DOHH2 (cell line): ENCODE results near the gene MEF2B.

Experiments
- CTCF ChIP-seq: fragments of 200-600 bp; sonication (generic); IDR thresholded peaks from one replicate; pipeline ENCODE4 v1.5.1; 2014; ENCODE audit warnings: antibody characterized with exemption, mild to moderate bottlenecking, low read depth, low read length; ENCODE audit not compliant: poor library complexity, severe bottlenecking
- EZH2phosphoT487 ChIP-seq: fragments of 200-600 bp; sonication (generic); IDR thresholded peaks from 2 replicates; pipeline ENCODE4 v1.6.1; 2017; ENCODE audit warnings: borderline replicate concordance, mild to moderate bottlenecking, antibody characterized with exemption, low read length, moderate library complexity, mixed read lengths

DNA sequence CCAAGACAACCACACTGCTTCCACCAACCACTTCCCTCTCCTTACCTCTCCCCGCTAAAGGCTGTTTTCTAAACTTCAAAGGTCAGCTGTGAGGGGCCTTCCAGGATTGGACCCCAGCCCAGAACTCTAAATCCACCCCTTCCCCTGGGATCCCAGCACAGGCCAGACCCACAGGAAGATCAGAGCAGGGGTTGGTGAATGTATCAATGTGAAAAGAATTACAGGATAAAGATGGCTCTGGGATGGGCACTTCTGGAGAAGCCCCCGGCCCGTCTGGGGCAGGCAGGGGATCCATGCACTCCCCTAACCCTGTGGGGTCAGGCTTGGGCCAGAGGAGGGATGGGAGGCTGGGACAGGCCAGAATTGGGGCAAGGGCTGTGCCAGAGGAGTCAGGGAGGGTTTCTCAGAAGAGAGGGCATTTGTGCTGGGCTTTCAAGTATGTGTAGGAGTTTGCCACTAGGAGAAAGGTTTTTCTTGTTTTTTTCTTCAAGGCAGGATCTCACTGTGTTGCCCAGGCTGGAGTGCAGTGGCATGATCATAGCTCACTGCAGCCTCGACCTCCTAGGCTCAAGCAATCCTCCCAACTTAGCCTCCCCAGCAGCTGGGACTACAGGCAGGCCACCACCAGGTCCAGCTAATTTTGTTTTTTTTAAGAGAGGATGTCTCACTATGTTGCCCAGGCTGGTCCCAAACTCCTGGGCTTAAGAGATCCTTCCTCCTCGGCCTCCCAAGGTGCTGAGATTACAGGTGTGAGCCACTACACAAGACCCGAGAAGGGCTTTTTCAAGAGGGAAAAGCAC lies 1.0 kb upstream of the MEF2B start:
- no peak for TF ChIP-seq CTCF
- TF ChIP-seq EZH2phosphoT487: no peak
